ENCODE measurements around the gene KLHL29. TPM values are rescaled to one million over a fixed set of nuclear protein-coding genes. Genes with fewer than 3 reads are reported as not detected.

Gene KLHL29
- total and polyA plus RNA-seq, 10 of the 15 experiments (the other 5 are each of a cell fraction or from before 2014, with no cell fraction given) = 1.4 to 19.5 (median 6.1) TPM

GRCh38 chr2:23720705-23721453 lies 335.9 kb downstream of the KLHL29 start (continued):
- TF ChIP-seq CEBPZ (IDR thresholded peaks at IDR 0.05; ENCODE audit: low read depth, low read length) (no peak), ASH2L (IDR thresholded peaks at IDR 0.05; ENCODE audit: borderline replicate concordance, low read depth) (no peak), ESRRA (IDR thresholded peaks at IDR 0.05; ENCODE audit: low read length) (no peak), IRF5 (IDR thresholded peaks at IDR 0.05; ENCODE audit: borderline replicate concordance) (no peak), SPI1 (IDR thresholded peaks at IDR 0.05; ENCODE audit: borderline replicate concordance, insufficient read depth, low read depth, low read length) (no peak), NFYB (IDR thresholded peaks at IDR 0.05; ENCODE audit: insufficient read depth, low read depth, low read length) (no peak), RELA (IDR thresholded peaks at IDR 0.05; ENCODE audit: borderline replicate concordance, partially characterized antibody) (no peak), SMARCA5 (IDR thresholded peaks at IDR 0.05) (no peak), SIX5 (IDR thresholded peaks at IDR 0.05; ENCODE audit: low read depth, low read length, severe bottlenecking) (no peak), SMAD1 (IDR thresholded peaks at IDR 0.05; ENCODE audit: low read depth, partially characterized antibody) (no peak)
